Measurements from ENCODE around the gene FERMT2. TPM values are rescaled to one million over a fixed set of nuclear protein-coding genes. Genes with fewer than 3 reads are reported as not detected.

The FERMT2 gene
- total and polyA plus RNA-seq, 5 donors from 2014 or later = 0.22 TPM; not detected in 4

Other genes with a start within 250 kb of the FERMT2 start
- gene PSMC6, start 243.8 kb downstream of the FERMT2 start, total RNA-seq = 110 TPM
- gene PSMC6, start 243.8 kb downstream of the FERMT2 start, polyA plus RNA-seq = 10 to 100 TPM; 69.7 to 83.0 (median 75.7) TPM
- 34.0 TPM for gene STYX, start 220.9 kb downstream of the FERMT2 start, total RNA-seq
- 10 to 100 TPM; 33.0 to 45.2 (median 38.0) TPM for gene STYX, start 220.9 kb downstream of the FERMT2 start, polyA plus RNA-seq
- 7.9 TPM for gene GNPNAT1, start 159.4 kb downstream of the FERMT2 start, total RNA-seq
- 10 to 100 TPM; 13.7 to 14.2 (median 13.9) TPM for gene GNPNAT1, start 159.4 kb downstream of the FERMT2 start, polyA plus RNA-seq
- 81.7 TPM for gene DDHD1, start 202.3 kb upstream of the FERMT2 start, total RNA-seq
- 10 to 100 TPM in 2 of 4 donors, 1 to 10 TPM in 2; 8.3 to 11.4 (median 10.0) TPM for gene DDHD1, start 202.3 kb upstream of the FERMT2 start, polyA plus RNA-seq

Data from CD4-positive, CD25-positive, alpha-beta regulatory T cell (primary cell).